HEK293 (cell line): Measurements from ENCODE around the gene AJUBA.

ENCODE experiments used
- CTCF ChIA-PET: fragments of 350-600 bp; formaldehyde crosslinking; extraction: SDS; loops from one replicate; lab custom pipeline; 2021; ENCODE audit warnings: antibody characterized with exemption; lab: Yijun Ruan, JAX
- POLR2A ChIA-PET: fragments of 300-600 bp; formaldehyde crosslinking; extraction: SDS; loops from one replicate; lab custom pipeline; 2020; ENCODE audit warnings: antibody characterized with exemption, inconsistent platforms; lab: Yijun Ruan, JAX
- H3K27ac ChIP-seq: fragments of 200-500 bp; sonication (Bioruptor generic); 2 replicates; pipeline ENCODE4 v1.5.1; 2014; ENCODE audit warnings: low read depth, low read length, control low read depth, inconsistent platforms; ENCODE audit errors: extremely low read depth
- H3K36me3 ChIP-seq, 2 experiments: fragments of 200-500 bp in 1 of 2; sonication (Bioruptor generic) in 1 of 2; 1 replicate in 1 of 2; 2 replicates in 1 of 2; pipeline ENCODE4 v1.5.1; 2014 to 2017; ENCODE audit warnings: inconsistent platforms in 2 of 2, low read length in 2 of 2; ENCODE audit not compliant: control insufficient read depth in 2 of 2, insufficient read depth in 1 of 2
- H3K4me1 ChIP-seq: fragments of 200-500 bp; sonication (Bioruptor generic); 2 replicates; pipeline ENCODE4 v1.5.1; 2014; ENCODE audit warnings: mild to moderate bottlenecking, low read length, inconsistent platforms; ENCODE audit not compliant: control insufficient read depth, insufficient read depth
- H3K4me3 ChIP-seq: 2 replicates; pipeline ENCODE4 v1.5.1; 2011; ENCODE audit warnings: low read depth, mild to moderate bottlenecking, control low read depth, low read length, moderate library complexity
- H3K9me3 ChIP-seq: fragments of 200-500 bp; sonication (Bioruptor generic); 2 replicates; pipeline ENCODE4 v1.5.1; 2014; ENCODE audit warnings: low read depth, low read length, inconsistent platforms; ENCODE audit not compliant: control insufficient read depth, insufficient read depth
- BCL11B ChIP-seq: fragments of 450-650 bp; formaldehyde crosslinking; IDR thresholded peaks from 2 replicates; pipeline ENCODE4 v1.5.1; 2016; ENCODE audit warnings: low read depth, missing biosample characterization, missing genetic modification characterization
- GLIS2 ChIP-seq: fragments of 450-650 bp; formaldehyde crosslinking; IDR thresholded peaks from 2 replicates; pipeline ENCODE4 v1.5.1; 2016; ENCODE audit warnings: missing biosample characterization, missing genetic modification characterization
- IKZF3 ChIP-seq: fragments of 450-650 bp; IDR thresholded peaks from 2 replicates; pipeline ENCODE4 v1.5.0; 2018; ENCODE audit warnings: missing biosample characterization, mild to moderate bottlenecking, missing genetic modification characterization, moderate library complexity
- OSR2 ChIP-seq: fragments of 450-650 bp; formaldehyde crosslinking; IDR thresholded peaks from 2 replicates; pipeline ENCODE4 v1.5.1; 2016; ENCODE audit warnings: missing biosample characterization, missing genetic modification characterization
- PRDM10 ChIP-seq: fragments of 450-650 bp; formaldehyde crosslinking; IDR thresholded peaks from 2 replicates; pipeline ENCODE4 v1.5.1; 2016; ENCODE audit warnings: missing biosample characterization, missing genetic modification characterization
- REPIN1 ChIP-seq: fragments of 450-650 bp; formaldehyde crosslinking; IDR thresholded peaks from 2 replicates; pipeline ENCODE4 v1.5.1; 2017; ENCODE audit warnings: missing biosample characterization, missing genetic modification characterization, low read depth
- SETDB1 ChIP-seq: IDR thresholded peaks from one replicate; pipeline ENCODE4 v1.6.1; 2017; ENCODE audit warnings: mild to moderate bottlenecking, low read length, moderate library complexity, mixed read lengths; ENCODE audit not compliant: insufficient read length
- WT1 ChIP-seq: fragments of 450-650 bp; formaldehyde crosslinking; IDR thresholded peaks from 2 replicates; pipeline ENCODE4 v1.5.1; 2016; ENCODE audit warnings: missing biosample characterization, missing genetic modification characterization
- YY2 ChIP-seq: fragments of 450-650 bp; formaldehyde crosslinking; IDR thresholded peaks from 2 replicates; pipeline ENCODE4 v1.5.1; 2016; ENCODE audit warnings: missing biosample characterization, missing genetic modification characterization
- ZBTB26 ChIP-seq: fragments of 450-650 bp; formaldehyde crosslinking; optimal IDR thresholded peaks from 2 replicates; pipeline ENCODE3; 2016; ENCODE audit warnings: missing biosample characterization, mild to moderate bottlenecking, missing genetic modification characterization
- ZFP37 ChIP-seq: fragments of 450-650 bp; formaldehyde crosslinking; IDR thresholded peaks from 2 replicates; pipeline ENCODE4 v1.5.1; 2016; ENCODE audit warnings: missing biosample characterization, missing genetic modification characterization
- ZNF10 ChIP-seq: fragments of 450-650 bp; formaldehyde crosslinking; IDR thresholded peaks from 2 replicates; pipeline ENCODE4 v1.5.1; 2017; ENCODE audit warnings: missing biosample characterization, missing genetic modification characterization
- ZNF133 ChIP-seq: fragments of 450-650 bp; formaldehyde crosslinking; IDR thresholded peaks from 2 replicates; pipeline ENCODE4 v1.5.1; 2016; ENCODE audit warnings: missing biosample characterization, missing genetic modification characterization
- ZNF19 ChIP-seq: fragments of 450-650 bp; formaldehyde crosslinking; IDR thresholded peaks from 2 replicates; pipeline ENCODE4; 2016; ENCODE audit warnings: missing biosample characterization, missing genetic modification characterization, low read depth
- ZNF24 ChIP-seq: fragments of 450-650 bp; formaldehyde crosslinking; IDR thresholded peaks from 2 replicates; pipeline ENCODE4 v1.5.1; 2016; ENCODE audit warnings: missing biosample characterization, missing genetic modification characterization
- ZNF280D ChIP-seq: fragments of 450-650 bp; formaldehyde crosslinking; IDR thresholded peaks from 2 replicates; pipeline ENCODE4 v1.5.1; 2016; ENCODE audit warnings: missing biosample characterization, missing genetic modification characterization
- ZNF324 ChIP-seq: fragments of 450-650 bp; formaldehyde crosslinking; IDR thresholded peaks from 2 replicates; pipeline ENCODE4 v1.5.1; 2016; ENCODE audit warnings: missing biosample characterization, missing genetic modification characterization
- ZNF48 ChIP-seq: fragments of 450-650 bp; formaldehyde crosslinking; IDR thresholded peaks from 2 replicates; pipeline ENCODE4 v1.5.1; 2016; ENCODE audit warnings: missing biosample characterization, missing genetic modification characterization
- ZNF701 ChIP-seq: fragments of 450-650 bp; formaldehyde crosslinking; IDR thresholded peaks from 2 replicates; pipeline ENCODE4 v1.5.1; 2016; ENCODE audit warnings: missing biosample characterization, missing genetic modification characterization
- ZNF76 ChIP-seq: fragments of 450-650 bp; formaldehyde crosslinking; IDR thresholded peaks from 2 replicates; pipeline ENCODE4; 2016; ENCODE audit warnings: low read depth, missing biosample characterization, missing genetic modification characterization, borderline replicate concordance
- ZNF768 ChIP-seq: fragments of 450-650 bp; formaldehyde crosslinking; IDR thresholded peaks from 2 replicates; pipeline ENCODE4 v1.5.1; 2018; ENCODE audit warnings: missing biosample characterization, mild to moderate bottlenecking, missing genetic modification characterization
- ZNF777 ChIP-seq: fragments of 450-650 bp; formaldehyde crosslinking; IDR thresholded peaks from 2 replicates; pipeline ENCODE4 v1.5.1; 2017; ENCODE audit warnings: missing biosample characterization, missing genetic modification characterization, borderline replicate concordance
- TF ChIP-seq, protein P1 (sequence below): IDR thresholded peaks from 2 replicates; pipeline ENCODE4 v1.6.1; 2011; ENCODE audit warnings: mild to moderate bottlenecking, low read depth, low read length, borderline replicate concordance
- TF ChIP-seq, protein P2 (sequence below): fragments of 450-650 bp; formaldehyde crosslinking; IDR thresholded peaks from 2 replicates; pipeline ENCODE4 v1.5.1; 2016; ENCODE audit warnings: missing biosample characterization, missing genetic modification characterization

AJUBA gene

DNA sequence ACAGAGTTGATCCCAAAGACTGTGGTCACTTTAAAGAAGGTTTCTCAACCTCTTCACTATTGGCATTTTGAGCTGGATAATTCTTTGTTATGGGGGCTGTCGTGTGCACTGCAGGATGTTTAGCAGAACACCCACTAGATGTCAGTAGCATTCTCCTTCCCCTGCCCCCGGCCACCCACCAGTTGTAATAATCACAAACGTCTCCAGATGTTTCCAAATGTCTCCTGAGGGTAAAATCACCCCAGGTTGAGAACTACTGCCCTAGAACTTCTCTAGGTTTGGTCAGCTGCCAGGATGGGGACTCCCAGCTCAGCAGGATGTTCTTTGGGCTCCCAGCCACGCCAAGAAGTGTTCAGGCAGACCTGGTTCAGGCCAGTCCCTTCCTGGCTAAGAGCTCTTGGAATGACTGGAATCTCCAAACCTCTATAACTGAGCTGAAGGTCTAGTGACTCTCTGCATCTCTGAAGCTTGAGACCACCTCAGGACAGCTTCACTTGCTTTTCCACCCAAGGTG, 12.5 kb upstream of the AJUBA start (continued):
- TF ChIP-seq PRDM10 (tag by site-specific recombination) (peak; percentile 29; the same call in 1 of the 2 replicates), ZNF10 (tag by site-specific recombination) (0 out of 2 replicates have a peak, but pooled peaks have one; percentile 29)

DNA sequence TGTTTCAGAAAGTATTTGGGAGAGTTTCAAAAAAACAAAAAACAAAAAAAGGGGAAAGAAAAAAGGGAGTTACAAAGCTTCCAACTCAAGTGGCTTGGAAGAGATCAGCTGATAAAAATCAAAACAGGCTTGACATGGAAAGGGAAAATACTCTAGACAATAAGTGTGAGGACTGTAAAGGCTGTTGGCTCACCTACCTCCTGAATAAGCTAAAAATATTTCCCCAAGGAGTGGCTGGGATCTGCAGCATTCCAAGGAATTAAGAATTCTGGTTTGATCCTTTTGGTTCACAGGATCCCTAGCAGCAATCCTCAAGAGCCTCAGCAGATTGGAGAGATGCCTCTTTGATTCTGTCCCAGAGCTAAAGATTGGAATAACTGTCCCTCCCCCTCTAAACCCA, 11.2 kb upstream of the AJUBA start:
- Histone ChIP-seq H3K36me3 (peaks cover 0 to 17% of the 10 kb centered on the region in 2 experiments; a peak in 2 of 3 replicates), H3K27ac (no peak overlapping the region)
- CTCF ChIA-PET, result interaction anchor here (0.7 to 17.9 kb wide), 11 partner anchors 8 to 831 kb away, joined by 3 to 469 read pairs (median 7); partner anchors contain the start of genes CDH24 and PSMB11
- TF ChIP-seq GLIS2 (tag by site-specific recombination) (no peak), ZNF280D (no peak), SETDB1 (no peak), ZNF701 (tag by site-specific recombination) (no peak), ZNF19 (tag by site-specific recombination) (no peak), ZNF133 (tag by site-specific recombination) (no peak), ZNF76 (no peak), ZNF777 (tag by site-specific recombination) (no peak)
- TF ChIP-seq, protein P1, sequence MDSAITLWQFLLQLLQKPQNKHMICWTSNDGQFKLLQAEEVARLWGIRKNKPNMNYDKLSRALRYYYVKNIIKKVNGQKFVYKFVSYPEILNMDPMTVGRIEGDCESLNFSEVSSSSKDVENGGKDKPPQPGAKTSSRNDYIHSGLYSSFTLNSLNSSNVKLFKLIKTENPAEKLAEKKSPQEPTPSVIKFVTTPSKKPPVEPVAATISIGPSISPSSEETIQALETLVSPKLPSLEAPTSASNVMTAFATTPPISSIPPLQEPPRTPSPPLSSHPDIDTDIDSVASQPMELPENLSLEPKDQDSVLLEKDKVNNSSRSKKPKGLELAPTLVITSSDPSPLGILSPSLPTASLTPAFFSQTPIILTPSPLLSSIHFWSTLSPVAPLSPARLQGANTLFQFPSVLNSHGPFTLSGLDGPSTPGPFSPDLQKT, result no peak
- TF ChIP-seq, all 188 proteins: peak for 0
- H3K4me1 ChIP-seq, result peaks cover 7% of the 10 kb centered on the region
- POLR2A ChIA-PET, result interaction anchor here (0.6 to 5.2 kb wide), 5 partner anchors 13 to 1109 kb away, joined by 3 to 50 read pairs (median 4); partner anchors contain the start of gene HAUS4
- no peaks in the 10 kb centered on the region for H3K9me3 ChIP-seq
- no peak overlapping the region for H3K4me3 ChIP-seq

- H3K27ac ChIP-seq, result no peak overlapping the region
- no peaks in the 10 kb centered on the region for H3K9me3 ChIP-seq
- POLR2A ChIA-PET, result interaction anchor here (1.2 to 3.2 kb wide), 2 partner anchors 10 to 67 kb away, joined by 4 to 10 read pairs; partner anchors contain the start of gene AJUBA
- no peak overlapping the region for H3K4me3 ChIP-seq
- peaks cover 3% of the 10 kb centered on the region for H3K4me1 ChIP-seq
- CTCF ChIA-PET, result interaction anchor here (0.7 to 17.9 kb wide), 6 partner anchors 13 to 76 kb away, joined by 3 to 469 read pairs (median 8); partner anchors contain the start of gene CDH24
- H3K36me3 ChIP-seq, result peaks cover 0 to 26% of the 10 kb centered on the region in 2 experiments; a peak in 2 of 3 replicates
- no peak for TF ChIP-seq ZNF768
- no peak for TF ChIP-seq REPIN1 (tag by site-specific recombination)
- no peak for TF ChIP-seq ZBTB26 (tag by site-specific recombination)
- TF ChIP-seq IKZF3 (tag by site-specific recombination), result no peak
- TF ChIP-seq BCL11B (tag by site-specific recombination), result no peak
- no peak for TF ChIP-seq YY2 (tag by site-specific recombination)
- TF ChIP-seq, protein P2, sequence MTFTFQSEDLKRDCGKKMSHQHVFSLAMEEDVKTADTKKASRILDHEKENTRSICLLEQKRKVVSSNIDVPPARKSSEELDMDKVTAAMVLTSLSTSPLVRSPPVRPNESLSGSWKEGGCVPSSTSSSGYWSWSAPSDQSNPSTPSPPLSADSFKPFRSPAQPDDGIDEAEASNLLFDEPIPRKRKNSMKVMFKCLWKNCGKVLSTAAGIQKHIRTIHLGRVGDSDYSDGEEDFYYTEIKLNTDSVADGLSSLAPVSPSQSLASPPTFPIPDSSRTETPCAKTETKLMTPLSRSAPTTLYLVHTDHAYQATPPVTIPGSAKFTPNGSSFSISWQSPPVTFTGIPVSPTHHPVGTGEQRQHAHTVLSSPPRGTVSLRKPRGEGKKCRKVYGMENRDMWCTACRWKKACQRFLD (tag by site-specific recombination), result no peak
- TF ChIP-seq ZNF48 (tag by site-specific recombination), result no peak
- no peak for TF ChIP-seq ZNF324 (tag by site-specific recombination)
- TF ChIP-seq WT1, result no peak
- no peak for TF ChIP-seq OSR2 (tag by site-specific recombination)
- TF ChIP-seq ZNF24 (tag by site-specific recombination), result no peak
- TF ChIP-seq ZFP37 (tag by site-specific recombination), result no peak
Observed at GRCh38 chr14:22991852-22992251, 9.5 kb upstream of the AJUBA start.
